Measurements from ENCODE around the gene C7orf57.

The C7orf57 gene

GRCh38 chr7:48110868-48111267 lies 75.5 kb downstream of the C7orf57 start:
- Histone ChIP-seq H3K4me3 (no peak overlapping the region), H3K9me3 (replicated peaks in 1 of 11) (no peaks in the 10 kb centered on the region), H3K27me3 (no peaks in the 10 kb centered on the region), H4K20me1 (peaks cover 0 to 41% (median 0%) of the 10 kb centered on the region in 11 experiments; a peak in 4 of 22 replicates), H3K9ac (no peak overlapping the region), H3K4me1 (peaks cover 0 to 8% (median 0%) of the 10 kb centered on the region in 10 experiments; a peak in 5 of 20 replicates), H3K36me3 (peaks cover 0 to 40% (median 15%) of the 10 kb centered on the region in 11 experiments; a peak in 12 of 22 replicates), H3K27ac (no peak overlapping the region), H3K4me2 (no peak overlapping the region)
- TF ChIP-seq Cebpa-rat (IDR thresholded peaks at IDR 0.05), result no peak

Data from BLaER1 treated with 17β-estradiol and CSF1 and Interleukin-3, amounts not matched to agents 10 nM and 100 nM (cell line).